ENCODE results near the gene BMPR1B. TPM values are rescaled to one million over a fixed set of nuclear protein-coding genes. Genes with fewer than 3 reads are reported as not detected.

Gene BMPR1B
- total RNA-seq, 1 experiment from 2014 or later: 0.35 TPM

- Histone ChIP-seq H3K23me2 (ENCODE audit: insufficient read length, low read depth, low read length, poor library complexity, severe bottlenecking) (no peaks in the 10 kb centered on the region), H2BK5ac (ENCODE audit: insufficient read length, low read length) (no peak overlapping the region), H4K8ac (replicated peaks; ENCODE audit: insufficient read length, low read depth, low read length) (no peak overlapping the region), H3K79me2 (ENCODE audit: insufficient read depth, low read length) (no peaks in the 10 kb centered on the region), H2AK5ac (ENCODE audit: insufficient read length, low read length) (no peak overlapping the region), H3K9ac (ENCODE audit: extremely low read depth, insufficient read length, low read length) (no peak overlapping the region), H2AFZ (ENCODE audit: low read length) (no peak overlapping the region), H2BK15ac (ENCODE audit: low read depth, low read length) (no peak overlapping the region), H3K79me1 (ENCODE audit: insufficient read depth, low read depth, low read length, poor library complexity, severe bottlenecking) (no peaks in the 10 kb centered on the region), H3T11ph (ENCODE audit: low read length) (no peak overlapping the region), H3K14ac (ENCODE audit: insufficient read depth, low read length) (no peak overlapping the region), H2BK120ac (ENCODE audit: low read depth, low read length, poor library complexity, severe bottlenecking) (no peak overlapping the region), H4K91ac (ENCODE audit: insufficient read length, low read depth, low read length) (no peak overlapping the region), H2BK12ac (ENCODE audit: insufficient read length, low read depth, low read length) (no peak overlapping the region), H3K18ac (ENCODE audit: insufficient read length, low read depth, low read length) (no peak overlapping the region), H4K20me1 (ENCODE audit: control insufficient read depth, insufficient read depth, insufficient read length) (no peaks in the 10 kb centered on the region), H3K4me1 (ENCODE audit: insufficient read depth, low read length) (no peaks in the 10 kb centered on the region), H3K9me3 (ENCODE audit: control insufficient read depth, low read depth, low read length) (peaks cover 6% of the 10 kb centered on the region), H3K27ac (ENCODE audit: insufficient read length, low read depth, low read length) (no peak overlapping the region), H3K27me3 (ENCODE audit: insufficient read depth, low read length) (no peaks in the 10 kb centered on the region), H2BK20ac (ENCODE audit: low read depth, low read length, poor library complexity, severe bottlenecking) (no peak overlapping the region), H4K5ac (ENCODE audit: insufficient read length, low read depth, low read length) (no peak overlapping the region), H3K4me2 (ENCODE audit: insufficient read depth, insufficient read length, low read length) (no peak overlapping the region), H3K56ac (ENCODE audit: insufficient read length, low read depth, low read length) (no peak overlapping the region), H3K4ac (ENCODE audit: low read depth, low read length) (no peak overlapping the region), H3K23ac (ENCODE audit: insufficient read length, low read depth, low read length) (no peak overlapping the region)
- Mint-ChIP-seq H3K27me3 (ENCODE audit: low read depth) (no peaks in the 10 kb centered on the region), H3K4me3 (no peak overlapping the region), H3K27ac (no peak overlapping the region), H3K36me3 (ENCODE audit: insufficient read depth in 1 of 3, low read depth in 3 of 3) (peaks cover 7 to 10% (median 9%) of the 10 kb centered on the region in 3 experiments), H3K9me3 (peaks cover 6 to 13% of the 10 kb centered on the region in 2 experiments), H3K4me1 (peaks cover 8 to 11% of the 10 kb centered on the region in 2 experiments)
- DNase-seq: no peak
- WGBS (ENCODE audit: extremely low coverage, insufficient read length, low lambda C conversion rate): no CpG with 5 or more reads among the region's 1 CpG
- no peak for TF ChIP-seq CTCF (conservative IDR thresholded peaks at IDR 0.05)
Observed at GRCh38 chr4:94911106-94911505, 153.4 kb downstream of the BMPR1B start.

Data from H9 (cell line).